SJCRH30 (cell line): Measurements from ENCODE around the gene GK2. TPM values are rescaled to one million over a fixed set of nuclear protein-coding genes. Genes with fewer than 3 reads are reported as not detected.

Experiments
- DNase-seq, 2 experiments: peaks; one replicate each; pipeline ENCODE4 v3.0.0-alpha.2; 2015 to 2020
- H3K27ac ChIP-seq: fragments of 250-450 bp; sonication (Bioruptor Pico); 2 replicates; pipeline ENCODE4 v1.5.1; 2020; ENCODE audit warnings: mild to moderate bottlenecking, moderate library complexity
- H3K27me3 ChIP-seq: fragments of 250-450 bp; sonication (Bioruptor Pico); 2 replicates; pipeline ENCODE4 v1.5.1; 2020; ENCODE audit warnings: mild to moderate bottlenecking, moderate library complexity
- H3K36me3 ChIP-seq: fragments of 250-450 bp; sonication (Bioruptor Pico); 2 replicates; pipeline ENCODE4 v1.5.1; 2020; ENCODE audit warnings: mild to moderate bottlenecking, moderate library complexity
- H3K4me1 ChIP-seq: fragments of 250-450 bp; sonication (Bioruptor Pico); 2 replicates; pipeline ENCODE4 v1.5.1; 2020; ENCODE audit warnings: mild to moderate bottlenecking, moderate library complexity
- H3K4me3 ChIP-seq: fragments of 250-450 bp; sonication (Bioruptor Pico); 2 replicates; pipeline ENCODE4 v1.5.1; 2020; ENCODE audit warnings: mild to moderate bottlenecking, moderate library complexity
- H3K9me3 ChIP-seq: fragments of 250-450 bp; sonication (Bioruptor Pico); replicated peaks from 2 replicates; pipeline ENCODE4 v1.5.1; 2020; ENCODE audit warnings: mild to moderate bottlenecking, moderate library complexity
- total RNA-seq: library from RNA; depleted of rRNA; stranded (reverse); fragments of >200 nt; shearing (Covaris generic); gene quantifications from 2 replicates; pipeline ENCODE4 v1.2.3, GENCODE V29; 2014; rRNA removed

The GK2 gene
- total RNA-seq, 1 experiment from 2014 or later: not detected

DNA sequence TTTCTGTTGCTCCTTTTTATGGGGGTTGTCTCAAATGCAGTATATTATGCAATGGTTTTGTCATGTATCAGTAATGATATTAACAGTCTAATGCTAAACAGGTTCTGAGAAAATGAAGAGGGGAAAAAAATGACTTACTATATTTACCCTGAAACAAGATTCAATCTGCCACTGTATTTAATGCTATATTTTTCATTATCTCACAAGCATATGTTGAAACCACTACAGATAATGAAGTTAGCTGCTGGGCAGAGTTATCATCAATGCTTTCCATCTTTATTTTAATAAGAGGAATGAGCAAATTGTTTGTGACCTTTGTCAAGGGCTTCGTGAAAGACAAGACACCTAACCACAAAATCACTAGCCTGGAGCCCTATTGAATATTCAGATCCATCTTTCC, 49.6 kb downstream of the GK2 start:
- Histone ChIP-seq H3K27ac (no peak overlapping the region), H3K4me1 (no peaks in the 10 kb centered on the region)

GRCh38 chr4:79357365-79357764, 50.7 kb downstream of the GK2 start:
- Histone ChIP-seq H3K27me3 (no peaks in the 10 kb centered on the region), H3K9me3 (no peaks in the 10 kb centered on the region), H3K27ac (no peak overlapping the region), H3K4me1 (no peaks in the 10 kb centered on the region), H3K4me3 (no peak overlapping the region), H3K36me3 (no peaks in the 10 kb centered on the region)
- no peak for DNase-seq

More for the DNA sequence above, 49.6 kb downstream of the GK2 start:
- no peaks in the 10 kb centered on the region for H3K9me3 ChIP-seq
- no peaks in the 10 kb centered on the region for H3K36me3 ChIP-seq
- DNase-seq: no peak
- no peak overlapping the region for H3K4me3 ChIP-seq
- H3K27me3 ChIP-seq: no peaks in the 10 kb centered on the region

Other genes with a start within 250 kb of the GK2 start
- gene NAA11, start 82.2 kb downstream of the GK2 start, total RNA-seq: 0.12 TPM in 1 of 2 replicates, not detected in the other